ENCODE data around the gene UXS1.

The UXS1 gene

GRCh38 chr2:106090916-106091618 lies 103.0 kb downstream of the UXS1 start:
- DNase-seq (ENCODE audit: insufficient read length, low spot score) (no peak), FAIRE-seq (no peak)

- no peak for DNase-seq (ENCODE audit: insufficient read length, low spot score)
- no peak for FAIRE-seq
These were observed 104.5 kb downstream of the UXS1 start for GRCh38 chr2:106089611-106090010.

DNA sequence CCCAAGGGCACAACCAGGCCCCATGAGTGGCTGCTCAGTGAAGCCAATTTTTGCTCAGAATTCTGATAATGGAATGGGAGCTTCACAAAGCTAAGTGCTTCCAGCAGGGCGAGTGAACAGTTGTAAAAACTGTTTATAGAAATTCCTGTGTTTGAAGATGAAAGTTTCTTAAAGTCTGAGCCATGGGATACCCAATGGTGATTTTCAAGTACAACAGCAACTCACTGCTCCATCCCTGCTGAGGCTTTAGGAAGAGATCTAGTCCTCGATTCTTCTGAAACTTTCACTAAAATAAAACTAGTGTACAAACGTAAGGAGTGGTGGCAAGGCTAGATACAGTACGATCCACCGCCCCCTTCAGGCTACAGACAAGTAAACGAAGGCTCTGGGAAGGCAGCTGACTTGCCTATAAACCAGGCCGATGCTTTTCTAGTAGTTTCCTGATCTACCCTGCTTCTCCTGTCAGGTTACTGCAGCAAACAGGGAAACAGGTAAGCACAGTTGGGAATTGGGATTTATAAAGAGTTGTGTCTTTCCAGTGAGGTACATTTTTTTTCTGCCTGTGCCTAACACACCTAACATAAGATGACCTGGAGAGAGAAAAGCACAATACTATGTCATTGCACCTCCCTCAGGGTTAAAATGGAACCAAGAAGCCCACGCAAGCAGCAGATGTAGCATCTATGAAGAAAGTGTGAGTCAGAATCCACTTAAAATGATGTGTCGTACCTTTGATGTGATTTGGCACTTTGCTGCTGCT lies 108.7 kb downstream of the UXS1 start:
- FAIRE-seq = no peak
- DNase-seq (ENCODE audit: insufficient read length, low spot score) = no peak

- no peak for DNase-seq (ENCODE audit: insufficient read length, low spot score)
- no peak for FAIRE-seq
These were observed 113.1 kb downstream of the UXS1 start for GRCh38 chr2:106080959-106081358.

- FAIRE-seq (no peak), DNase-seq (ENCODE audit: insufficient read length, low spot score) (no peak)
These were observed 116.0 kb downstream of the UXS1 start for GRCh38 chr2:106078096-106078495.

GRCh38 chr2:106076941-106077340 lies 117.2 kb downstream of the UXS1 start:
- no peak for DNase-seq (ENCODE audit: insufficient read length, low spot score)
- no peak for FAIRE-seq

- DNase-seq (ENCODE audit: insufficient read length, low spot score) (no peak), FAIRE-seq (no peak)
These were observed 119.1 kb downstream of the UXS1 start for GRCh38 chr2:106075048-106075447.

GRCh38 chr2:106073678-106074406 lies 120.3 kb downstream of the UXS1 start:
- FAIRE-seq = no peak

DNA sequence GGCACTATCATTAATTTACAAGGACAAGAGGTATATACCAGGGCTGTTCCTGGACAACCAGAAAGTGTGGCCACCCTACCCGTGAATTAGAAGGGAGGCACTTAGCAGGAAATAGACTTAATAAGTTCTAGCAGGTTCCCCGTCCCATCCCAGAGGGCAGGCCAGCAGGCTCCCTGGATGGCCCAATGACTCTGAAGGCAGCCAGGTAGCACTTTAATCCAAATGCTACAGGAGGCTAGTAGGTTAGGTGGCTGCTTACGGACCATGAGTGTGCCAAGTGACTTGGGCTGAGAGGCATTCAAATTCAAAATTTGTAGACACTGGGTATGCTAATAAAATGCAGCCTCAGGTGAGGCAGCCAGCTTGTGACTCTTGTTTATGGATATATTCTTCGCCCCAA lies 123.9 kb downstream of the UXS1 start:
- DNase-seq (ENCODE audit: insufficient read length, low spot score) (no peak), FAIRE-seq (no peak)

More at GRCh38 chr2:106073678-106074406, 120.3 kb downstream of the UXS1 start:
- no peak for DNase-seq (ENCODE audit: insufficient read length, low spot score)

GRCh38 chr2:106068451-106068850 lies 125.7 kb downstream of the UXS1 start:
- DNase-seq (ENCODE audit: insufficient read length, low spot score) (no peak), FAIRE-seq (no peak)

- FAIRE-seq (no peak), DNase-seq (ENCODE audit: insufficient read length, low spot score) (no peak)
These were observed 127.9 kb downstream of the UXS1 start for GRCh38 chr2:106065983-106066820.

DNA sequence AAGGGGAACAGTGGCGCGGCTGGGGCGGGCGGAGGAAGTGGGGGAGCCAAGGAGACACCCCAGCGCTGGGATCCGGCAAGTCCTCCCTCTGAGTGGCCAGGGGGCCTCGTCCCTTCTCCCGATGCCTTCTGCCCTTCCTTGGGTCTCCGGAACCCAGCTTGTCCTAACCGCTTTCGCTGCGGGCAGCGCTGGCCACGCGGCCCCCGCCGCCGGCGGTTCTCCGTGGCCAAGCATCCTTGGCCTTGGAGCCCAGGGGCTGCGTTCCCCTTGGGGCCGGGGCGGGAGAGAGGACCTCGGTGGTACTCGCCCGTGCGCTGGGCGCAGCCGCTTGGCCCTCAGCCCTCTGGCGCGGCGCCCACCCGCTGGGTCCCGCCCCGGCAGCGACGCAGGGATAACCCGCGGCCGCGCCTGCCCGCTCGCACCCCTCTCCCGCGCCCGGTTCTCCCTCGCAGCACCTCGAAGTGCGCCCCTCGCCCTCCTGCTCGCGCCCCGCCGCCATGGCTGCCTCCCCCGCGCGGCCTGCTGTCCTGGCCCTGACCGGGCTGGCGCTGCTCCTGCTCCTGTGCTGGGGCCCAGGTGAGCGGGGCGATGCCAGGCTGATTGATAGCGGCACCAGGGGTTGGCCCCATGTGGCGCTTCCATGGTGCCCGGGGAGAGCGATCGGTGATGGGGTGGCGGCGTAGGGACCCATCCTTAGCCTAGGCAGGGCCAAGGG lies 128.7 kb downstream of the UXS1 start:
- FAIRE-seq = no peak

GRCh38 chr2:106063181-106063580 lies 130.9 kb downstream of the UXS1 start:
- FAIRE-seq = no peak

More for the DNA sequence above, 128.7 kb downstream of the UXS1 start:
- DNase-seq (ENCODE audit: insufficient read length, low spot score) = no peak

GRCh38 chr2:106062627-106063026 lies 131.5 kb downstream of the UXS1 start:
- FAIRE-seq (no peak), DNase-seq (ENCODE audit: insufficient read length, low spot score) (no peak)

More at GRCh38 chr2:106063181-106063580, 130.9 kb downstream of the UXS1 start:
- no peak for DNase-seq (ENCODE audit: insufficient read length, low spot score)

DNA sequence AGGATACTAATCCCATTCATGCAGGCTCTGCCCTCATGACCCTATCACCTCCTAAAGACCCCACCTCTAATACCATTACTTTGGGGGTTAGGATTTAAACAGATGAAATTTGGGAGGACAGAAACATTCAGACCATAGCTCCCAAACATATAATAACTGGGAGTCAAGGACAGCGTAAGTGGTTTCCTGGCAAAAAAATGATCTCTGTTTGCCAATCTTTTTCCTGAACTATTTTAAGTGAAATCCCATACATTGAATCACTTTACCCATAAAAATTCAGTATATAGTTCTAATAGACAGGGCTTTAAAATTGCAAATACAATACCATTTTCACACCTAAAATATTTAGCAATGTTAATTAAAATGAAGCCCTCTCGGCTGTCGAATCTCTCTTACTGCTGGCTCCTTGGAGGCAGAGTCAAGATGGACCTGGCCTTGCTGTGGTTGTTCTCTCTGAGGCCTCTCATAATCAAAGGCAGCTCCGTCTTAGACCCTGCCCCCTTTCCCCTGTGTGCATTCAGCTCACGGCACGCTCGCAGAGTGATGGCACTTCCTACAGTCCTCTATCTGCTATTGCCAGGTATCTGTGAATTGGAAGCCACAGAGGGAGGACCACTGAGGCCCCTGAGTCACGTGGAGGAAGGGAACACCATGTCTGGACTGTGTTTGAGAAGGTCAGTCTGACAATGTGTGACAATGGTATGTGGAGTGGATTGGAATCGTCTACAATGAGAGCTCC lies 132.3 kb downstream of the UXS1 start:
- FAIRE-seq = no peak
- no peak for DNase-seq (ENCODE audit: insufficient read length, low spot score)

- DNase-seq (ENCODE audit: insufficient read length, low spot score) (no peak), FAIRE-seq (no peak)
These were observed 134.6 kb downstream of the UXS1 start for GRCh38 chr2:106059416-106060065.

- no peak for DNase-seq (ENCODE audit: insufficient read length, low spot score)
- no peak for FAIRE-seq
These were observed 135.5 kb downstream of the UXS1 start for GRCh38 chr2:106058469-106059137.

DNA sequence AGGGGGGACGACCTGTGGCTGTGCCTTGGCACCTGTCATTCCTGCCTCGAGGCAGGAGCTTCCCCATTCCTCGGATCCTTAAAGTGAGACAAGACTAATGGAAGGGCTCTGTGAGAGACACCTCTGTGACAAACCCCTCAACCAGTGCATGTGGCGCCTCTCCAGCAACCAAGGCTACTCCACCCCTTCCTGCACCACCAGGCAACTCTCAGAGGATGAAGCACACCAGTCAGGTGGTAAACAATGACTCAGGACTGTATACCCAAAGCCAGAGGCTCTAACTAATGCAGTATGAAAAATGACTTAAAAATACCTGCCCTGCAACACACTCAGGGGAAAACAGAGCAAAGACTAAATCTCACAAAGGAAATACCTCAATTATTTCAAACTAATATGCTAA lies 136.9 kb downstream of the UXS1 start:
- no peak for FAIRE-seq
- no peak for DNase-seq (ENCODE audit: insufficient read length, low spot score)
